Measurements from ENCODE around the gene MXRA7.
A peak's percentile ranks its signal among the peaks of the same experiment; 100 is the strongest.

MXRA7 gene

GRCh38 chr17:76695059-76695831, 15.5 kb downstream of the MXRA7 start:
- DNase-seq: no peak

- DNase-seq: no peak
Observed at GRCh38 chr17:76691379-76692191, 19.2 kb downstream of the MXRA7 start.

- DNase-seq: no peak
Observed at GRCh38 chr17:76690596-76691280, 20.0 kb downstream of the MXRA7 start.

- DNase-seq: no peak
Observed at GRCh38 chr17:76689859-76690258, 20.9 kb downstream of the MXRA7 start.

GRCh38 chr17:76688165-76688622, 22.6 kb downstream of the MXRA7 start:
- no peak for DNase-seq

GRCh38 chr17:76687298-76688164, 23.2 kb downstream of the MXRA7 start:
- DNase-seq: no peak

- DNase-seq: no peak
Observed at GRCh38 chr17:76686538-76687297, 24.0 kb downstream of the MXRA7 start.

- DNase-seq: no peak
Observed at GRCh38 chr17:76685846-76686245, 24.9 kb downstream of the MXRA7 start.

GRCh38 chr17:76685366-76685765, 25.4 kb downstream of the MXRA7 start:
- no peak for DNase-seq

- DNase-seq: no peak
Observed at GRCh38 chr17:76684756-76685155, 26.0 kb downstream of the MXRA7 start.

GRCh38 chr17:76683921-76684745, 26.6 kb downstream of the MXRA7 start:
- DNase-seq: no peak

- DNase-seq: no peak
Observed at GRCh38 chr17:76683011-76683755, 27.6 kb downstream of the MXRA7 start.

GRCh38 chr17:76682296-76682695, 28.5 kb downstream of the MXRA7 start:
- peak in 1 of 2 donors; percentile 6 for DNase-seq

- peak; percentile 75 to 77 for DNase-seq
Observed at GRCh38 chr17:76681222-76682137, 29.3 kb downstream of the MXRA7 start.

- no peak for DNase-seq
Observed at GRCh38 chr17:76679239-76679638, 31.5 kb downstream of the MXRA7 start.

GRCh38 chr17:76678330-76678729, 32.4 kb downstream of the MXRA7 start:
- peak; percentile 22 to 49 for DNase-seq

- no peak for DNase-seq
Observed at GRCh38 chr17:76677406-76677805, 33.4 kb downstream of the MXRA7 start.

GRCh38 chr17:76676629-76677028, 34.1 kb downstream of the MXRA7 start:
- DNase-seq: no peak

- DNase-seq: no peak
Observed at GRCh38 chr17:76675648-76676047, 35.1 kb downstream of the MXRA7 start.
